ENCODE measurements around the gene KRT6A. TPM values are rescaled to one million over a fixed set of nuclear protein-coding genes. Genes with fewer than 3 reads are reported as not detected.
A peak's percentile ranks its signal among the peaks of the same experiment; 100 is the strongest.

KRT6A gene
- not detected in 2 replicates for total RNA-seq (2014; rRNA removed; shearing (Covaris generic); ENCODE audit: low replicate concordance)

DNA sequence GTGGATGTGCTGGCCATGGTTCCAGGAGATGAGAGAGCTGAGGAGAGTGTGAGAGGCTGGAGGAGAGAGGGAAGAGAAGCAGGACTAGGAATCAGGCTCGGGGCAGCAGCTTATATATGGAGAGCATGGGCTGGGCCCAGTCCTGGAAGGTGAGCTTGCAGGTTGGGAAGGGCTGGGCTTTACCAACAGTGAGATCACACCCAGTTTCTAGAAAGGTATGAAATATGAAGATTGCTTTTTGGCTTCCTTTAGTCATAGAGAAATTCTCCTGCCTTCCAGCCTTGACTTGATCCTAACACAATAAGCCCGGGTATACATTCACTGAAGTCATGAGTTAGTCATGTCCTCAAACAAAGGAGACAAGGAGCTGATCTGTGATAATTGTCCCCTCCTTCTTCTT, at the start of gene KRT6A:
Gene KRT6A (minus strand): TSS at position 86 of the 400 bp plus-strand sequence. CDS start 69 bp downstream, at position 17.
- no peak for DNase-seq (ENCODE audit: low read depth)
- in situ Hi-C loops (cut with HindIII; ENCODE audit: low pct_unique_long_range_greater_than_20kb, low sequenced_read_pairs), result no loop called here

DNA sequence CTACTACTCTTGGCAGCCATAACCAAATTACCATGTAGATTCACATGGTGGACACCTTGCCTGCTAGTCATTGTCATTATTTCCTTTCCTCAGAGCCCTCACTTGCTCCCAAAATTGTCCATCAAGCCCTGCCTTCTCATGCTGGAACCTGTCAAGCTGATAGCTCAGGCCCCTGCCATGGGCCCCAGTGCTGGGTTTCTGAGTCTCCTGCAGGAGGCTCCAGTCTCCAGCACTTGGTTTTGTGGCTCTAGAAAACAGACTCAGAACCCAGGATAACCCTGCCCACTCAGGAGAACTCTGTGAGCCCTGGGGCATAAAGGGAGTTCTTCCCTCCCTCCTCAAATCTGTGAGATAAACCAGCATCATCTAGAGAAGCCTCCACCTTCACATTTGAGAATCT, 49.1 kb upstream of the KRT6A start:
- in situ Hi-C loops (cut with HindIII; ENCODE audit: low pct_unique_long_range_greater_than_20kb, low sequenced_read_pairs), result no loop called here
- DNase-seq (ENCODE audit: low read depth), result no peak

DNA sequence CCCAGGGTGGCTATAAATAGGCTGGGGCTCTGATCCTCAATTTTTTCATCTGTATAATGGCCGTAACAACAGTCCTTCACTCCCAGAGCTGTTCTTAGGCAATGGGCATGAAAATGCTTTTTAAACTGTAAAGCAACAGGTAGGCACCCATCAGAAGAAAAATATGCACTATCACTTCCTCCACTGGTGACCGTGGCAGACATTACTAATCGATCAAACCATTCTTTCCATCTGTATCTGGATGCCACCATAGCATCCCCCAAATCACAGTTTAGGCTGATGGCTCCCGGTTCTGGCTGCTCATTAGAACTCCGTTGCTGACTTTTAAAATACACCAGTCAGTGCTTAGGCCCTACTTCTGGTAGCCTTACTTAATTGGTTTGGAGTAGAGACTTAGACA, 48.7 kb upstream of the KRT6A start:
- in situ Hi-C loops (cut with HindIII; ENCODE audit: low pct_unique_long_range_greater_than_20kb, low sequenced_read_pairs), result no loop called here
- DNase-seq (ENCODE audit: low read depth), result no peak

DNA sequence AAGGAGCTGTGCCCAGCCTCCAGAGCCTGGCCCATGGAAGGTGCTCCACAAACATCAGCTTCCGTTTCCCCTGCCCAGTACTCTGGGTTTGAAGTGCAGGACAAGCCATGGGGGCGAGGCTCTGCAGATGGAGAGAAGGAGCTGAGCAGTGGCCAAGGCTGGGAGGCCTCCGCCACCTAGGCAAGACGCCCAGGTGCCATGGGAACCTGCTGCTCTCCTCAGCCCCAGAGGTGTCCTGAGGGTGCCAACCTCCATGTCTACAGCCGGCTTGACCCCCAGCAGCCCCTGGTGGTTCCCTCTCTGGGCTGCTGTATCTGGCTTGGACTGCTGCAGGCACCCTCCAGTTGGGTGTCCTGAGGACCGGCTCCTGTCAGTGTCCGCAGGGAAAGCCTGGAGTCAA, 47.5 kb upstream of the KRT6A start:
- in situ Hi-C loops (cut with HindIII; ENCODE audit: low pct_unique_long_range_greater_than_20kb, low sequenced_read_pairs), result no loop called here

DNA sequence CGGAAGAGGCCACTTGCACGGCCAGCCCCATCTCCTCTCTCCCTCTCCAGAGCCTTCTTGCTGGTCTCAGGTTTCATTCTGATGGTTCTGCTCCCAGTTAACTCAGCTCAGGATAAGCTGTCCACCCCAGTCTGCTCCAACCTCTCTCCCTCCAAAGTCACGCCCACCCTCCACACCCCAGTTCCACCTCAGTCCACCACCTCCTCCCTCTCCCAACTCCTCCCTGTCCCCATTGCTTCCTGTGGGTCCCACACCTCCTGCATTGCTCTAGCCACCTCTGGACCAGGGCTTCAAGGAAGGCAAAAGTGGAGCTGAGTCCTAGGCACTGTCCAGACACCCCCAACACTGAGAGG, 46.7 kb upstream of the KRT6A start:
- in situ Hi-C loops (cut with HindIII; ENCODE audit: low pct_unique_long_range_greater_than_20kb, low sequenced_read_pairs), result no loop called here
- DNase-seq (ENCODE audit: low read depth), result no peak

More for the DNA sequence above, 47.5 kb upstream of the KRT6A start:
- no peak for DNase-seq (ENCODE audit: low read depth)

DNA sequence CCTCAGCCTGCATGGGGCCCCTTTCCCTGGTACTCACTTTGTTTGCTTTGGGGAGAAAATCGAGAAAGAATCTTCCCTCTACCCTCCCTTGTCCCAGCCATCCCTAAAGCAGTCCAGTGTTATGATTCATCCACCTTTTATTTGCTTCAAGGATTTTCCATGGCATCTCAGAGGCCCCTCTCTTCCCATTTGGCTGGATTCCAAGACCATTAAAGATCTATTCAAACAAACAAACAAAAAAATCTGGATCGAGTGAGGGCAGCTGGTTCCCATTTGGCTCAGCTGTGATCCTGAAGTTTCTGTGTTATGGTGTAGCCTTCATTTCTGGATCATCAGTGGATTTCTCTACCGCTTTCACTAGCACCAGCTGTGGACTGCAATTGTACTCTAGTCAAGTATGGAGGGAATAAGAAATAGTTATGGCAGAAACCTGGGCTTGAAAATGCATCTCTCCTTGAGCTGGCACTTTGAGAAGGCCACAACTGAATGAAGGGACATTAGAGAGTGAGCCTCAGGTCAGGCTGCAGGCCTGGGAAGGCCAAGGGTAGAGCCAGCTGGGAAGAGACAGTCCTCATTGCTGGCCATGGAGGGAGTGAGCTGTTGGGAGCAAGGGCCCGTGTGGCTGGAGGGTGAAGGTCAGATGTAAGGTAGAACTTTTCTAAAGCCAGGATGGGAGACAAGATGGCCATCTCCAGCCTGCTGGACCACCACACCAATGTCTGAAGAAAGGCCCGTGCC, 46.2 kb upstream of the KRT6A start:
- DNase-seq (ENCODE audit: low read depth), result peak; percentile 51
- in situ Hi-C loops (cut with HindIII; ENCODE audit: low pct_unique_long_range_greater_than_20kb, low sequenced_read_pairs), result no loop called here

DNA sequence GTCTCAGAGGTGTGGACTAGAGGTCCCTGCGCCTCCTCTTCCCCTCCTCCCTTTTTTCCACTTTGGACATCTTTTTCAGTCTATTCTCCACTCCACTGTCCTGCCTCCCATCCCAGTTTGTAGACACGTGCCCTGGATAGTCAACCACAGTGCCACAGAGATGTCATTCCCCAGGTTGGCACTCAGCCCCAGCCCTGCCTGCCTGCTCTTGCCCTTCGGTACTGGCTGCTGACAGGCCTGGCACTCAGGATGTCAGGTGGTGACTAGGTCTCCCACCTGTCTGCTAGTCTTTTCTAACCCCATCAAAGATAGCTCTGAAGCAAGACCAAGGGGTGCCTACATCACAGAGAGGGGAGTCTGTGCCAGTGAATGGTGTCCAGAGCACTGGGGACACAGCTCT, 44.0 kb upstream of the KRT6A start:
- DNase-seq (ENCODE audit: low read depth), result no peak
- in situ Hi-C loops (cut with HindIII; ENCODE audit: low pct_unique_long_range_greater_than_20kb, low sequenced_read_pairs), result no loop called here

DNA sequence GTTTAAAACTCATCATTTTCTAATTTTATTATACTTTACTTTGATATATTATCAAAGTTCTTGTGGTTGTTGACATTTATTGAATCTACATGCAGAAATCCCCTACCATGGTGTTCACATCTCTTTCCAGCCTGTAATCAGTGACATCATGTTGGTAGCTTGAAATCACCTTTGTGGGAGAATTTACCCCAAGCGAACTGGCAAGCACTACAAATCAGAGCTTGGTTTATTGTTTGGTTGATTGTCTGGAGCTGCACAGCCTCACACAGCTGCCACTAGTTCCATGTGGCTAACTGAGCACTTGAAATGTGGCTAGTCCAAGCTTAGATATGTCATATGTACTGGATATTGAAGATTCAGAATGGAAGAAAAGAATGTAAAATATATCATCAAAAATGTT, 42.5 kb upstream of the KRT6A start:
- DNase-seq (ENCODE audit: low read depth), result no peak
- in situ Hi-C loops (cut with HindIII; ENCODE audit: low pct_unique_long_range_greater_than_20kb, low sequenced_read_pairs), result no loop called here

DNA sequence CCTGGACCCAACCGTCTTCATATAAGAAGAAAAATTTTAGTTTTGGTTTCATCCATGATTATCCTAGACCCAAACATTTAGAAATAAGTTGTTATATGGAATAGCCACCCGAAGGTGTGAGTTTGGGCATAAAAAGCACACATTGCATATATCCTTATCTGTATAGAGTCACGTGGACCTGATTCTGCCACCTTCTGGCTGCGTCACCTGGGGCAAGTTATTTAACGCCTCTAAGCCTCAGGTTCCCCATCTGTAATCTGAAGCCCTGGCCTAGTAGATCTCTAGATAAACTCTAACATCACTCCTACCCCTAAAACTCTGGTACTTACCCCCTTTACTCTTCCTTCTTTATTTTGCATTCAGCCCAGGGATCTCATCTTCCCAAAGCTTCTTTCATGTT, 41.4 kb upstream of the KRT6A start:
- in situ Hi-C loops (cut with HindIII; ENCODE audit: low pct_unique_long_range_greater_than_20kb, low sequenced_read_pairs), result no loop called here
- no peak for DNase-seq (ENCODE audit: low read depth)

DNA sequence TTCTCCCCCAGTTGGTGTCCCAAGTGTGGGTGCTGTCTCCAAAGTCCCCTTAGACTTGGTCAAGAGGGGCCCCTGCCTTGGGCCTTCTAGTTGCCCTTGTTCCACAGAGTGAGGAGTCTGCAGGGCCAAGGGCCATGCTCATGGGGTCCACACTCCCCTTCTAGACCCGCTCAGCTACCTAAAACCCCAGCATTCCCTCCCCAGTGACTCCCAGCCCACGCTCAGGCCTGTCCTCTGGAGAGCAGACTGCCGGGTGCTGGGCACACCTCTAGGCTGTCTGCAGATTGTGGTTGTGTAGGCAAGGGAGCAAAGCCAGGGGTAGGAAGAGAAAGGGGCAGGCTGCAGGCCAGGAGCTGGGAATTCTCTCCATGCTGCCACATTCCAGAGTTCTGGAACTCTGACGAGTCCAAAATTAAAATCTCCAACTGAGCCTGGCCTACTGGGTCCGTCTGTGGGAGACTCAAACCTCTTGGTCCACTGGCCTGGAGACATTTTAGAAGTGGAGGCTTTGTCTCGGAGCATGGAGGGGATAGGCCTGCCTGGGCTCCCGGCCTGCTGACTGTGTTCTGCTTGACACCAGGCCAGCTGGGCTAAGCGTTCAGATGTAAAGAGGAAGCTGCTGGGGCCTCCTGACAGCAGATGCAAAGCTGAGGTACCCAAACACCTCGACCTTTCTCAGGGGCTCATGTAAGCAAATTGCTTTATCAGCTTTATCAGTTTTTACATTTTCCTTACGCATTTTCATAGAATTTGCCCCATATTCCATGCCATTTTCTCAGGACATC, 40.8 kb upstream of the KRT6A start:
- DNase-seq (ENCODE audit: low read depth), result no peak
- in situ Hi-C loops (cut with HindIII; ENCODE audit: low pct_unique_long_range_greater_than_20kb, low sequenced_read_pairs), result no loop called here

DNA sequence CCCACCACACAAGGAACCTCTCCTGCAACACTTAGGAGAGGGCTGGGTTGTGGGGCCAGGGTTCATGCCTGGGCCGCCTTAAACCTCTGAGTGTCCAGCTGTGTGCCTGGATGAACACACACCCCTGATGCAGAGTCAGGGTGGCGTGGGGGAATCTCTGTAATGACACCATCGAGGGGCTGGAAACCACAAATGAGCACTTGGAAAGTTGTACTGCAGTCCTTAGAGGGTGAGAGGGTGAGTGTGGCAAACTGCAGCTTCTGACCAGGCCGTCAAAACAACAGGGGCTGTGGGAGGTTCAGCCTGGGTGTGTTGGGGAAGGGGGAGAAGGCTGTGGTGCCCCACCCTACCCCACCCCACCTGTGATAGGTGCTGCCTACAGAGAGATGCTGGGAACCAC, 39.6 kb upstream of the KRT6A start:
- in situ Hi-C loops (cut with HindIII; ENCODE audit: low pct_unique_long_range_greater_than_20kb, low sequenced_read_pairs), result no loop called here
- DNase-seq (ENCODE audit: low read depth), result no peak

DNA sequence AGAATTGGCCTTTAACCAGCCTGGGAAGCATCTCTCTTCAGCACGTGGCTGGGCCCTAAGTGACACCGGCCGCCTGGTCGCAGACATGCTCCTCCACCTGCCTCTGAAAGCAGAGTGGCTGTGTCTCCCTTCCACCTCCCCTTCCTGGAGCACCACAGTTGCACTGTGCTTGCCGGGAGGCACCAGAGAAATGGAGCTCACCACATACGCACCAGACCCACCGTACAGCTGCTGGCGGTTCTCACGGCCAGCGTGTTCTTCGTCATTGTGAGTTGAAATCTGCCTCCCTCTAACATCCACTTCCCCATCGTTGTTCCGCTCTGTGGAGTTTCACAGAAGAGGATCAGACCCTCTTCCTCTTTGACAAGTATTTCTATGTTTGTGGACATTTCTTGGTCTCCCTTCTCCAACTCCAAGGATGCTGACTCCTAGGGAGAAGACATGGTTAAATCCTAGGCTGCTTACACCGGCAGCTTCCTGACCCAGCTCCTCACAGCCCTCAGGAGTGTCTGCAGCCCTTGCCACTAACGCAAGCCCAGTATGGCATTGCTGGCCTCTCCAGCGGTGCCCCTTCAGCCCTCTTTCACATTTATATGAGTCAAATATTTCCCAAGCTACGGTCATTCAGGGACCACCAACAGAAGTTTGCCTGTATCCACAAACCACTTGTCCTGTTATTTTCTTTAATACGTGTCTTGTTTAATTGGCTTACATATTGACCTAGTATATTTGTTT, 38.7 kb upstream of the KRT6A start:
- in situ Hi-C loops (cut with HindIII; ENCODE audit: low pct_unique_long_range_greater_than_20kb, low sequenced_read_pairs), result no loop called here
- no peak for DNase-seq (ENCODE audit: low read depth)

DNA sequence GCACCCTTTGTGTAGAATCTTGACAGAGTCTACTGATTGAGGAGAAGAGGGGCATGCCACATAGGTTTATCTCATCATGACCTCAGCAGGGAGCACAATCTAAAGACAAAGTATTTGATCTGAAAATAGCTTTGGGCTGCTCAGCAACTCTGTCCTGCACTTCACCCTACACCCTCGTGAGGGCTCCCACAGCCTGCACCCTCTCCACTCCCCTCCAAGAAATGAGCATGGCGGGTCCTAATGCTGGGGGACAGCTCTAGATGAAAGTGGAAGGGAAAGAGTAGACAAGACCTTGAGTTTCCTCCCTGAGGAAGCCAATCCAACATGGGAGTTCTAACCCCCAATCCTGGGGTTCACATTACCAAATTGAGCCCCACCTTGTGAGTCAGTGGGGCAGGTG, 37.8 kb upstream of the KRT6A start:
- no peak for DNase-seq (ENCODE audit: low read depth)
- in situ Hi-C loops (cut with HindIII; ENCODE audit: low pct_unique_long_range_greater_than_20kb, low sequenced_read_pairs), result no loop called here

DNA sequence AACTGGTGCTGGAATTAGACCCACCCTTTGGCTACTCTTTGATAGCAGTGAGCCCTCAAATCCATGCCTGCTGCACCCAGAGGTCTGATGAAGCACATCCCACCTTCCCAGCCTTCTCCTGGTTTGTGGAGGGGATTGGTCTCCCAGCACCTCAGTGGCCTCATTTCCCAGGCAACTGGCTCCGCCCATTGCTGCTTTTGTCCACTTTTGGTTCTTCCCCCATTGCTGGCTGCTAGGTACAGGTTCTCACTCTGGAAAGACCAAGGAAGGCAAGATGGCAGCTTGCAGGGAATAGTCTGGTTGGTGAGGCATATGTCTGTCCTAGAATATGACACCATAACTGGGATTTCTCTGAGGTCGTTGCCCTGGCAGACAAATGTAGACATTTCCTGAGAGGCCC, 37.3 kb upstream of the KRT6A start:
- DNase-seq (ENCODE audit: low read depth), result no peak
- in situ Hi-C loops (cut with HindIII; ENCODE audit: low pct_unique_long_range_greater_than_20kb, low sequenced_read_pairs), result no loop called here

DNA sequence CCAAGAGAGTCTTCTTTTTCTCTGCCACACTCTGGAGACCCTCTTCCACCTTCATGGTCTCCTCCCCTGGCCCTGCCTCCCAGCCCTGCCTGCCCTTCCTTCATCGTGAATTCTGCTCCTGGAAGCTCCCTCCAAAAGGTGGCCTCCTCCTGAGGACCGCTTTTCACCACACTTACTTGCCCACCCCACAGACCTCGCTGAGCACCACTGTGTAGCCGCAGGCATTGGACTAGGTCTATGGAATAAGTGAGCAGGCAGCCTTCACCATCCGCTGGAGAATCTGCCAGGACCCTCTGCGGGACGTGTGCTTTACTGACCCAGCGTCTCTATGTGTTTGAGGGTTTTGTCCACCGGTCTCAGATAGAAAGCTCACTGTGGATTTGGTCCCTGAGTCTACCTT, 36.8 kb upstream of the KRT6A start:
- no peak for DNase-seq (ENCODE audit: low read depth)
- in situ Hi-C loops (cut with HindIII; ENCODE audit: low pct_unique_long_range_greater_than_20kb, low sequenced_read_pairs), result no loop called here

DNA sequence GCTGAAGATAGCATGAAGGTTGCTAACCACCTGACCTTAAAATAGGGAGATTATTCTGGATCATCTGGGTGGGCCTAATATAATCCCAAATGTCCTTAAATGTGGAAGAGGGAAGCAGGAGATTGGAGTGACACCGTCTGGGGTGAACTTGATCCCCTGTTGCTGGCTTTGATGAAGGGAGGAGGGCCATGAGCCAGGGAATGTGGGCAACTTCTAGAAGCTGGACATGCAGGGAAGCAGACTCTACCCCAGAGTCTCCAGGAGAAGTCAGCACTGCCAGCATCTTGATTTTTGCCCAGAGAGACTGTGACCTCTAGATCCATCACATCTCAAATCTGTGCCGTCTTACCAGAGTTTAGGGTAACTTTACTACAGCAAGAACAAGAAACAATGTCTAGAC, 36.4 kb upstream of the KRT6A start:
- DNase-seq (ENCODE audit: low read depth), result no peak
- in situ Hi-C loops (cut with HindIII; ENCODE audit: low pct_unique_long_range_greater_than_20kb, low sequenced_read_pairs), result no loop called here

DNA sequence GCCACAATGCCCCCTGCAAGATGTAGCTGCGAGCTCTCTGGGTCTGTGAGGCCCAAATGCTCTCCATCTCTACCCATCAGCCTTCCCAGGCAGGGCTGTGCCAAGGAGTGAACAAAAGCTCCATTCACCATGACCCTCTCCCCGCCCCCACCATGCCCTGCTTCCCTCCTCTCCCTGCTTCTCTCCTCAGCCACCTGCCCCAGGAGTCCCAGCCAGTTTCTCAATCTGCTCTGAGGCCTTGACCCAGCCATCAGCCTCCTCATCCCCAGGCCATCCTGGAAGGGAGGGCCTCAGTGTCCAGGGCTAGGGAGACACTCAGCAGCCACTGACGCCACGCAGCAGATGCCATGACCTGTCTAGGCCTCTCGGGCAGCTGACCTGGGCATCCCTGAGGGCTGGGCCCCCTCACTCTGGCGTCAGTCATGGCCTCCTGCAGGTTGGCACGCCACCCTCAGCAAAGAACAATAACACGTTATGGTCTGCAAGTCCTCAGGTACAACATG, 35.6 kb upstream of the KRT6A start:
- DNase-seq (ENCODE audit: low read depth), result no peak

DNA sequence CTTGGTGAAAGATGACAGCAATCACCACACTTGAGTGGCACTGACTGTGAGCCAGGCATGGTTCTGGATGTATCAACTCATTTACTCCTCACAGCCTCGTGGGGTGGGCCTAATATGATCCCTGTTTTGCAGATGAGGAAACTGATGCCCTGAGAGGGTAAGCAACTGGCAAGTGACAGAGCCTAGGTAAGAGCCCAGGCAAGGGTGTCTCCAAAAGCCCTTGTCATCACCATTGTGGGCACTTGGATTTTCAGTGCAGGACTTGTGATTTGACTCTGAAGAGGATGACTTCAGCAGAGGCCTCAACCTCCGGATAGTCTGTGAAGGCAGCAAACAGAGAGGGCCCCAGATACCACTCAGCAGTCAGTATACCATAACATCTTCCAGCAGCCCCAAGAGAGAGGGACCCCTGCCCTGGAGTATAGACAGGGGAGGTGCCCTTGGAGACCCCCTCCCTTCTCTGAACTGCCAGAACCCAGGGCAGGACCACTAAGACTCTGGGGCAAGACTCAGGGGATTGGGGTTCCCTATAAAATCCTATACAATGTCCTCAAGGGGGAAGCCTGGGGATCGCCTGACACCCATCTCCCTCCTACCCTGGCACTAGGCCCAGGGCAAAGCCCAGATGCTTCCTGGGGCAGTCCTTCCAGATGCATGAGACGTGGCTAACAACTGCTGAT, 34.2 kb upstream of the KRT6A start:
- no peak for DNase-seq (ENCODE audit: low read depth)
- in situ Hi-C loops (cut with HindIII; ENCODE audit: low pct_unique_long_range_greater_than_20kb, low sequenced_read_pairs), result no loop called here

More for the DNA sequence above, 35.6 kb upstream of the KRT6A start:
- in situ Hi-C loops (cut with HindIII; ENCODE audit: low pct_unique_long_range_greater_than_20kb, low sequenced_read_pairs), result no loop called here

Data from Caki2 (cell line).